Measurements from ENCODE around the gene CACNA2D3.

DNA sequence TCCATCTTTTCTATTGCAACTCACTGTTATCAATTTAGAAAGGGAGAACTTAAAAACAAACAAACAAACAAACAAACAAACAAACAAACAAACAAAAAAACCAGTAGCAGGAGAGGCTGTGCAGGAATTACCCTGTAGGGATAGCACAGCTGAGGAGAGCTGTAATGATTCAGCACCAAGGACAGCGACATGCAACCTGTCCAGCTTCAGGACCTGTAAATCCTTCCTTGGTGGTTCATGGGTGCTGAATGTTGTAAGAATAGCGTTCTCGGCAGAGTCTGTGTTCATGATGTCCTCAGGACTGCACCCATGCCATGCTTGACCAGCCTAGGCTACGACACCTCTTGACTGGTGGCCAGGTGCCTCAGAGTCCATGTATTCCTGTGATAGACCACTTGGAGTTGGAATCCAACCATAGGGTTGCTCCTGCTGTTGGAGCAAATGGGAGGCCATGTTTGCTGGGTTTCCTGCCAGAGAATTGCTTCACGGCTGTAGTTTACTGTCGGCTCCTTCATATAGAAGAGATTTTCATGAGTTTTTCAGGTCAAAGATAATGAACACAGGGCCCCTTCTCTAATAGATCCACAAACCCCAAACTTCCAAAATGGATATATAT lies 65.9 kb downstream of the CACNA2D3 start:
- TF ChIP-seq, protein P1, sequence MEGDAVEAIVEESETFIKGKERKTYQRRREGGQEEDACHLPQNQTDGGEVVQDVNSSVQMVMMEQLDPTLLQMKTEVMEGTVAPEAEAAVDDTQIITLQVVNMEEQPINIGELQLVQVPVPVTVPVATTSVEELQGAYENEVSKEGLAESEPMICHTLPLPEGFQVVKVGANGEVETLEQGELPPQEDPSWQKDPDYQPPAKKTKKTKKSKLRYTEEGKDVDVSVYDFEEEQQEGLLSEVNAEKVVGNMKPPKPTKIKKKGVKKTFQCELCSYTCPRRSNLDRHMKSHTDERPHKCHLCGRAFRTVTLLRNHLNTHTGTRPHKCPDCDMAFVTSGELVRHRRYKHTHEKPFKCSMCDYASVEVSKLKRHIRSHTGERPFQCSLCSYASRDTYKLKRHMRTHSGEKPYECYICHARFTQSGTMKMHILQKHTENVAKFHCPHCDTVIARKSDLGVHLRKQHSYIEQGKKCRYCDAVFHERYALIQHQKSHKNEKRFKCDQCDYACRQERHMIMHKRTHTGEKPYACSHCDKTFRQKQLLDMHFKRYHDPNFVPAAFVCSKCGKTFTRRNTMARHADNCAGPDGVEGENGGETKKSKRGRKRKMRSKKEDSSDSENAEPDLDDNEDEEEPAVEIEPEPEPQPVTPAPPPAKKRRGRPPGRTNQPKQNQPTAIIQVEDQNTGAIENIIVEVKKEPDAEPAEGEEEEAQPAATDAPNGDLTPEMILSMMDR (IDR thresholded peaks at IDR 0.05; ENCODE audit: insufficient read depth, low read length, poor library complexity, severe bottlenecking) = no peak
- no peak for TF ChIP-seq EZH2phosphoT487 (conservative IDR thresholded peaks at IDR 0.05; ENCODE audit: low read length)

Measured in SU-DHL-6 (cell line).